Measurements from ENCODE around the gene EIF4E.
"Not testable (repeated sequence)": the region's sequence is repeated elsewhere in the genome, so short reads cannot be mapped to it uniquely, and the experiment has no call there.

Gene EIF4E

GRCh38 chr4:98937986-98938720 is 9.2 kb upstream of the EIF4E start:
- H3K27ac ChIP-seq = no peak overlapping the region
- ChIA-PET POLR2A (ENCODE audit: low non-redundant PET) (no interaction called here), CTCF (interaction anchor here (0.5 to 1.0 kb wide), 3 partner anchors 37 to 737 kb away, joined by 3 to 4 read pairs (median 3); no protein-coding TSS in a partner anchor)
- TF ChIP-seq, protein P1, sequence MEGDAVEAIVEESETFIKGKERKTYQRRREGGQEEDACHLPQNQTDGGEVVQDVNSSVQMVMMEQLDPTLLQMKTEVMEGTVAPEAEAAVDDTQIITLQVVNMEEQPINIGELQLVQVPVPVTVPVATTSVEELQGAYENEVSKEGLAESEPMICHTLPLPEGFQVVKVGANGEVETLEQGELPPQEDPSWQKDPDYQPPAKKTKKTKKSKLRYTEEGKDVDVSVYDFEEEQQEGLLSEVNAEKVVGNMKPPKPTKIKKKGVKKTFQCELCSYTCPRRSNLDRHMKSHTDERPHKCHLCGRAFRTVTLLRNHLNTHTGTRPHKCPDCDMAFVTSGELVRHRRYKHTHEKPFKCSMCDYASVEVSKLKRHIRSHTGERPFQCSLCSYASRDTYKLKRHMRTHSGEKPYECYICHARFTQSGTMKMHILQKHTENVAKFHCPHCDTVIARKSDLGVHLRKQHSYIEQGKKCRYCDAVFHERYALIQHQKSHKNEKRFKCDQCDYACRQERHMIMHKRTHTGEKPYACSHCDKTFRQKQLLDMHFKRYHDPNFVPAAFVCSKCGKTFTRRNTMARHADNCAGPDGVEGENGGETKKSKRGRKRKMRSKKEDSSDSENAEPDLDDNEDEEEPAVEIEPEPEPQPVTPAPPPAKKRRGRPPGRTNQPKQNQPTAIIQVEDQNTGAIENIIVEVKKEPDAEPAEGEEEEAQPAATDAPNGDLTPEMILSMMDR (conservative IDR thresholded peaks at IDR 0.05; ENCODE audit: low read depth) = no peak
- DNase-seq (ENCODE audit: low spot score) = peak; percentile 26

- ChIA-PET POLR2A (ENCODE audit: low non-redundant PET) (no interaction called here), CTCF (no interaction called here)
- no peak for DNase-seq (ENCODE audit: low spot score)
- TF ChIP-seq, protein P1 (conservative IDR thresholded peaks at IDR 0.05; ENCODE audit: low read depth) = no peak
- H3K27ac ChIP-seq = no peak overlapping the region
Measured at GRCh38 chr4:98935633-98936032, 6.7 kb upstream of the EIF4E start.

GRCh38 chr4:98934851-98935250 is 5.9 kb upstream of the EIF4E start:
- CTCF ChIA-PET = interaction anchor here (0.6 kb wide), 1 partner anchor 60 kb away, joined by 3 read pairs; no protein-coding TSS in a partner anchor
- POLR2A ChIA-PET (ENCODE audit: low non-redundant PET); DNase-seq (ENCODE audit: low spot score); H3K27ac ChIP-seq: not testable (repeated sequence)

DNA sequence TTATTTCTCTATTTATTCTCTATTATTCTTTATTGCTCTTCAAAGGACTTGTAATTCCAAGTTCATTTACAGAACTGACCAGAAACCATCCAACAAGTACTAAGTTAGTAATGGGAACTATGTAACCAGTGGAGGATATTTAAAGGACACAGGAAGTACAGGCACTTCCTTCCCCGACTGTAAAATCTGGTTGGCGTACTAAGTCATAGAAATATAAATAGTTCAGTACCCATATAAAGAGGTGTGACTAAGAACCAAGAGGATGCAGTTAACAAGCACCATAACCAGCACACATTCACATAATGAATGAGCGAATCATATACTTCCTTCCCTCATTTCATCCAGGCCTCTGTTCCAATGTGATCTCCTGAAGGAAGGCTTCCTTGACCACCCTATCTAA is 3.6 kb upstream of the EIF4E start:
- CTCF ChIA-PET = no interaction called here
- POLR2A ChIA-PET (ENCODE audit: low non-redundant PET) = no interaction called here
- H3K27ac ChIP-seq = no peak overlapping the region
- TF ChIP-seq, protein P1 (conservative IDR thresholded peaks at IDR 0.05; ENCODE audit: low read depth) = no peak
- no peak for DNase-seq (ENCODE audit: low spot score)

DNA sequence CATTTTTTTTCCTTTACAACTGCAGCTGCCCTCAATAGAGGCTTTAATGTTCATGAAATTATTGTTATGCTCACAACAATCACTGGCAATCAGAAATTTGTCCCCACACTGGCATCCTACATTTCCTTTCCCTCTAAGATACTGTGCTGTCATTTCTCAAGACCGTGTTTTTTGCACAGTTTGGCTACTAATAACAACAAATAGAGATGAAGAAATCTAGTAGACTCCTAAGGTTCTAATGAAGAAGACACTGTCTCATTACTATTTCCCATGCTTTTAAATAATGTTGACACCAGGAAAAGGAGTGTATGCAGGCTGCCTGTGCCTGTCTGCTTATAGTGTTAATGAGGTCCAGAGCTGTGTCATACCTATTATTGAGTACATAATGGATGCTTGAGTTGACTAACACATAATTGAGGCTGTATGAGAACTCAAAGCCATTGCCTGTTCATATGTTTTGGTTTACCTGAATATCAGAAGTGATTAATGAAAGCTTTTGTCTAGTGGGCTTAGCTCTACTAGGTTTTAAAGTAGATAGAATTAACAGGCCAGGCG is 1.5 kb upstream of the EIF4E start:
- DNase-seq (ENCODE audit: low spot score) = no peak
- CTCF ChIA-PET = interaction anchor here (0.6 to 0.8 kb wide), 4 partner anchors 14 to 501 kb away, joined by 3 to 11 read pairs (median 4); no protein-coding TSS in a partner anchor
- POLR2A ChIA-PET (ENCODE audit: low non-redundant PET) = no interaction called here
- TF ChIP-seq, protein P1 (conservative IDR thresholded peaks at IDR 0.05; ENCODE audit: low read depth) = no peak
- H3K27ac ChIP-seq = peak overlapping the region; percentile 56

GRCh38 chr4:98929341-98930267 is 671 bp upstream of the EIF4E start:
- ChIA-PET POLR2A (ENCODE audit: low non-redundant PET) (interaction anchor here (0.7 to 1.2 kb wide), 2 partner anchors 65 to 764 kb away, joined by 5 to 10 read pairs; no protein-coding TSS in a partner anchor), CTCF (interaction anchor here (0.6 to 0.8 kb wide), 4 partner anchors 15 to 500 kb away, joined by 3 to 11 read pairs (median 4); no protein-coding TSS in a partner anchor)
- peak overlapping the region; percentile 99 for H3K27ac ChIP-seq
- TF ChIP-seq, protein P1 (conservative IDR thresholded peaks at IDR 0.05; ENCODE audit: low read depth) = no peak
- peak; percentile 86 for DNase-seq (ENCODE audit: low spot score)
